HFFc6 (cell line): ENCODE measurements around the gene C1QTNF4. TPM values are rescaled to one million over a fixed set of nuclear protein-coding genes. Genes with fewer than 3 reads are reported as not detected.
"Not testable (repeated sequence)": the region's sequence is repeated elsewhere in the genome, so short reads cannot be mapped to it uniquely, and the experiment has no call there.

Experiments
- DNase-seq: peaks from one replicate; pipeline ENCODE4 v3.0.0-alpha.2; 2018
- H3K27ac Mint-ChIP-seq: 2 replicates; pipeline ENCODE4 v1.8.0; 2020; ENCODE audit warnings: mild to moderate bottlenecking, mixed read lengths
- H3K27me3 Mint-ChIP-seq: 2 replicates; pipeline ENCODE4 v1.8.0; 2021; ENCODE audit warnings: mild to moderate bottlenecking, moderate library complexity, mixed read lengths; ENCODE audit not compliant: insufficient read depth
- H3K36me3 Mint-ChIP-seq: 2 replicates; pipeline ENCODE4 v1.8.0; 2021; ENCODE audit warnings: low read depth, mixed read lengths
- H3K4me1 Mint-ChIP-seq: 2 replicates; pipeline ENCODE4 v1.8.0; 2020; ENCODE audit warnings: low read depth, mixed read lengths
- H3K4me3 Mint-ChIP-seq: 2 replicates; pipeline ENCODE4 v1.8.0; 2020; ENCODE audit warnings: mild to moderate bottlenecking, moderate library complexity, mixed read lengths
- H3K9me3 Mint-ChIP-seq: 2 replicates; pipeline ENCODE4 v1.8.0; 2020; ENCODE audit warnings: mild to moderate bottlenecking, mixed read lengths
- CTCF ChIP-seq: fragments of 200-600 bp; sonication (generic); IDR thresholded peaks from 2 replicates; pipeline ENCODE4 v1.5.0; 2021; ENCODE audit warnings: antibody characterized with exemption, mild to moderate bottlenecking
- long read RNA-seq: library from polyadenylated mRNA; unstranded; transcript quantifications from one replicate; pipeline ENCODE4 v2.0.0, GENCODE V29; 2019
- total RNA-seq, 6 experiments: library from RNA; stranded (reverse); fragmentation: NEBNext Ultra II Directional; extraction: Animal tissue kit (Norgen Biotek cat#: 25700); gene quantifications; 2 replicates in 1 of 6; 3 replicates in 5 of 6; pipeline ENCODE4 v1.2.3, GENCODE V29; 2021

Gene C1QTNF4
- not detected for total RNA-seq
- long read RNA-seq = 0 reads

- Mint-ChIP-seq H3K4me1 (0 out of 2 replicates have a peak, but pooled peaks cover 1% of the 10 kb centered on the region), H3K36me3 (no peaks in the 10 kb centered on the region), H3K27me3 (peaks cover 29% of the 10 kb centered on the region), H3K27ac (no peak within 1 kb of the TSS), H3K9me3 (no peaks in the 10 kb centered on the region), H3K4me3 (no peak within 1 kb of the TSS)
- TF ChIP-seq CTCF = no peak
- no peak for DNase-seq
These were observed at the start of gene C1QTNF4 for GRCh38 chr11:47593934-47594855. TSS of gene C1QTNF4 (minus strand) at chr11:47594411. CDS start at chr11:47590810, 3,601 bp downstream.

GRCh38 chr11:47642099-47642855 is 48.1 kb upstream of the C1QTNF4 start, which contains the start of gene MTCH2:
TSS of gene MTCH2 (minus strand) at chr11:47642559. CDS start at chr11:47642465, 94 bp downstream.
- peak; percentile 95 for DNase-seq
- peak; percentile 69 for TF ChIP-seq CTCF
- peaks cover 20% of the 10 kb centered on the region for H3K4me1 Mint-ChIP-seq
- H3K4me3 Mint-ChIP-seq = peak within 1 kb of the TSS; percentile 99
- peaks cover 5% of the 10 kb centered on the region for H3K27me3 Mint-ChIP-seq
- no peaks in the 10 kb centered on the region for H3K9me3 Mint-ChIP-seq
- peak within 1 kb of the TSS; percentile 94 for H3K27ac Mint-ChIP-seq
- H3K36me3 Mint-ChIP-seq = peaks cover 11% of the 10 kb centered on the region

- H3K9me3 Mint-ChIP-seq = no peaks in the 10 kb centered on the region
- H3K4me3 Mint-ChIP-seq = peak overlapping the region; percentile 99
- H3K4me1 Mint-ChIP-seq = peaks cover 20% of the 10 kb centered on the region
- DNase-seq = no peak
- H3K27me3 Mint-ChIP-seq = peaks cover 5% of the 10 kb centered on the region; the same call in 1 of the 2 replicates
- H3K27ac Mint-ChIP-seq = peak overlapping the region; percentile 94
- TF ChIP-seq CTCF = no peak
- H3K36me3 Mint-ChIP-seq = peaks cover 15% of the 10 kb centered on the region
These were observed 47.4 kb upstream of the C1QTNF4 start for GRCh38 chr11:47641600-47642098.

GRCh38 chr11:47640506-47640905 is 46.3 kb upstream of the C1QTNF4 start:
- peak overlapping the region; percentile 99 for H3K4me3 Mint-ChIP-seq

GRCh38 chr11:47636331-47636730 is 42.1 kb upstream of the C1QTNF4 start:
- not testable (repeated sequence) for H3K27me3 Mint-ChIP-seq, H3K4me1 Mint-ChIP-seq, H3K4me3 Mint-ChIP-seq, DNase-seq, H3K27ac Mint-ChIP-seq, H3K9me3 Mint-ChIP-seq
- peaks cover 23% of the 10 kb centered on the region for H3K36me3 Mint-ChIP-seq

More at GRCh38 chr11:47640506-47640905, 46.3 kb upstream of the C1QTNF4 start:
- not testable (repeated sequence) for H3K27ac Mint-ChIP-seq, DNase-seq, H3K9me3 Mint-ChIP-seq, H3K27me3 Mint-ChIP-seq
- H3K4me1 Mint-ChIP-seq = peaks cover 20% of the 10 kb centered on the region
- H3K36me3 Mint-ChIP-seq = peaks cover 15% of the 10 kb centered on the region

- Mint-ChIP-seq H3K27me3 (no peaks in the 10 kb centered on the region; the same call in 1 of the 2 replicates), H3K4me1 (no peaks in the 10 kb centered on the region), H3K27ac (no peak overlapping the region), H3K9me3 (no peaks in the 10 kb centered on the region), H3K36me3 (peaks cover 36% of the 10 kb centered on the region), H3K4me3 (no peak overlapping the region)
- no peak for DNase-seq
- TF ChIP-seq CTCF = no peak
These were observed 37.3 kb upstream of the C1QTNF4 start for GRCh38 chr11:47631473-47631872.
